ENCODE results near the gene FLT3LG.

FLT3LG gene

GRCh38 chr19:49473868-49474541, at the start of gene FLT3LG:
Gene FLT3LG, plus strand, starts transcription at chr19:49474215. Its CDS starts 425 bp downstream, at chr19:49474640.
- DNase-seq, result peak; percentile 75

GRCh38 chr19:49425178-49425577, 48.8 kb upstream of the FLT3LG start, which contains the start of gene GFY:
Gene GFY, plus strand, starts transcription at chr19:49425388. Its CDS starts 1,043 bp downstream, at chr19:49426431.
- DNase-seq, result no peak

- peak; percentile 36 for DNase-seq
Measured at GRCh38 chr19:49425922-49426592, 48.0 kb upstream of the FLT3LG start.

GRCh38 chr19:49427339-49427738, 46.7 kb upstream of the FLT3LG start:
- no peak for DNase-seq

GRCh38 chr19:49427855-49428546, 46.0 kb upstream of the FLT3LG start:
- DNase-seq, result peak; percentile 67

GRCh38 chr19:49428547-49429451, 45.2 kb upstream of the FLT3LG start:
- DNase-seq, result no peak

- DNase-seq, result peak; percentile 16
Measured at GRCh38 chr19:49430172-49430677, 43.8 kb upstream of the FLT3LG start.

GRCh38 chr19:49430678-49431329, 43.2 kb upstream of the FLT3LG start:
- DNase-seq, result peak; percentile 25

- no peak for DNase-seq
Measured at GRCh38 chr19:49431330-49431749, 42.7 kb upstream of the FLT3LG start.

GRCh38 chr19:49432141-49433073, 41.6 kb upstream of the FLT3LG start:
- peak; percentile 43 for DNase-seq

GRCh38 chr19:49433240-49433901, 40.6 kb upstream of the FLT3LG start:
- no peak for DNase-seq

- no peak for DNase-seq
Measured at GRCh38 chr19:49434907-49435583, 39.0 kb upstream of the FLT3LG start.

- DNase-seq, result no peak
Measured at GRCh38 chr19:49435670-49436069, 38.3 kb upstream of the FLT3LG start.

- DNase-seq, result no peak
Measured at GRCh38 chr19:49436381-49437017, 37.5 kb upstream of the FLT3LG start.

GRCh38 chr19:49437231-49437630, 36.8 kb upstream of the FLT3LG start:
- no peak for DNase-seq

GRCh38 chr19:49438261-49438660, 35.8 kb upstream of the FLT3LG start:
- no peak for DNase-seq

- no peak for DNase-seq
Measured at GRCh38 chr19:49439836-49440235, 34.2 kb upstream of the FLT3LG start.

- DNase-seq, result no peak
Measured at GRCh38 chr19:49440439-49441209, 33.4 kb upstream of the FLT3LG start.
